PC-9 (cell line): ENCODE results near the gene HABP4. TPM values are rescaled to one million over a fixed set of nuclear protein-coding genes. Genes with fewer than 3 reads are reported as not detected.

Source experiments
- BruUV-seq: library from RNA; stranded (reverse); fragments of 400-500 nt; replicated peaks from 2 replicates; lab custom pipeline; 2021; lab: Mats Ljungman, UMichigan
- CTCF ChIA-PET: fragments of 300-600 bp; sonication (Branson Sonifier 250); formaldehyde crosslinking; loops from one replicate; lab custom pipeline; 2022; ENCODE audit warnings: antibody characterized with exemption; lab: Charles Lee
- POLR2A ChIA-PET: fragments of 300-600 bp; sonication (Branson Sonifier 250); formaldehyde crosslinking; loops from one replicate; lab custom pipeline; 2022; ENCODE audit warnings: antibody characterized with exemption; ENCODE audit not compliant: unreplicated experiment; lab: Charles Lee
- DNase-seq, 2 experiments: peaks; one replicate each; pipeline versions ENCODE4 v3.0.0 to v3.0.0-alpha.2; 2015 to 2022; ENCODE audit warnings: mixed read lengths in 1 of 2
- H2AFZ ChIP-seq: fragments of 200-600 bp; sonication (generic); 2 replicates; pipeline ENCODE4 v1.8.1; 2017; ENCODE audit warnings: antibody characterized with exemption
- H3F3A ChIP-seq: fragments of 200-600 bp; sonication (generic); 2 replicates; pipeline ENCODE4 v1.8.1; 2017; ENCODE audit warnings: antibody characterized with exemption, mild to moderate bottlenecking, low read depth; ENCODE audit not compliant: insufficient read depth
- H3K27ac ChIP-seq: fragments of 200-600 bp; sonication (generic); 2 replicates; pipeline ENCODE4 v1.6.1; 2016; ENCODE audit warnings: mixed run types
- H3K27me3 ChIP-seq: fragments of 200-600 bp; sonication (generic); 2 replicates; pipeline ENCODE4 v1.6.1; 2016; ENCODE audit warnings: low read depth, mixed run types; ENCODE audit not compliant: insufficient read depth
- H3K36me3 ChIP-seq: fragments of 200-600 bp; sonication (generic); 2 replicates; pipeline ENCODE4 v1.6.1; 2016; ENCODE audit warnings: low read depth, mixed run types
- H3K4me1 ChIP-seq: fragments of 200-600 bp; sonication (generic); replicated peaks from 2 replicates; pipeline ENCODE4 v1.6.1; 2016; ENCODE audit warnings: mixed run types; ENCODE audit not compliant: insufficient read depth
- H3K4me2 ChIP-seq: fragments of 200-600 bp; sonication (generic); 2 replicates; pipeline ENCODE4 v1.6.1; 2017; ENCODE audit warnings: mixed run types
- H3K4me3 ChIP-seq: fragments of 200-600 bp; sonication (generic); 2 replicates; pipeline ENCODE4 v1.6.1; 2016; ENCODE audit warnings: mixed run types
- H3K79me2 ChIP-seq: fragments of 200-600 bp; sonication (generic); 2 replicates; pipeline ENCODE4 v1.6.1; 2017; ENCODE audit warnings: low read depth, mixed run types
- H3K9me2 ChIP-seq: fragments of 200-600 bp; sonication (generic); 2 replicates; pipeline ENCODE4 v1.8.1; 2017; ENCODE audit warnings: mild to moderate bottlenecking; ENCODE audit not compliant: insufficient read depth
- H3K9me3 ChIP-seq: fragments of 200-600 bp; sonication (generic); 2 replicates; pipeline ENCODE4 v1.8.1; 2016; ENCODE audit warnings: low read depth; ENCODE audit not compliant: insufficient read depth
- H4K20me1 ChIP-seq: fragments of 200-600 bp; sonication (generic); 2 replicates; pipeline ENCODE4 v1.8.1; 2017; ENCODE audit not compliant: insufficient read depth
- CTCF ChIP-seq: fragments of 200-600 bp; sonication (generic); conservative IDR thresholded peaks from 2 replicates; pipeline ENCODE4 v1.6.1; 2017; ENCODE audit warnings: mixed run types, antibody characterized with exemption, mild to moderate bottlenecking, moderate library complexity
- EZH2 ChIP-seq: fragments of 200-600 bp; sonication (generic); IDR thresholded peaks from 2 replicates; pipeline ENCODE4 v1.8.0; 2017; ENCODE audit warnings: antibody characterized with exemption, low read depth
- intact Hi-C: fragments of 100-400 bp; cut with micrococcal nuclease; formaldehyde crosslinking; loops from one replicate; pipeline ENCODE4 v1.10.0; 2022; ENCODE audit not compliant: unreplicated experiment
- total RNA-seq: library from RNA; stranded (reverse); gene quantifications from 2 replicates; pipeline ENCODE4 v1.2.3, GENCODE V29; 2021

Gene HABP4
- total RNA-seq, 1 experiment from 2014 or later = 8.1 TPM

DNA sequence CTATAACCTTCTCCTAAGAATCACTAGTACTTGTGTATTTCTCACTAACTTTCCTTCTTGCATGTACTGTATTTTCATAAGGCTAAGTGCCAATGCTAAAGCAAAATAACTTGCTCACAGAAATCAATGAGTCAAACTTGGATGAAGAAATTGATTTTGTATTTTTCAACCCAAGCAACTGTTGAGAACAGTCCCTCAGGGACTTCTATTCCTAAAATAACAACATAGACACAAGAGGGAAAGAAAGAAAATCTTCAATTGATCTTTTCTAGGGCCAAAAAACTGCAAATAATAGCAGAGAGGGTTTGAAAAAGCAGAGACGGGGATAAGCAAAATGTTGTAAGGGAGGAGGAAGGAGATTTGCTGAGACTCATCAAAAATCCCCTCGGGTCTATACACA, 69.8 kb downstream of the HABP4 start:
- BruUV-seq = no TSS peak
- no peak for DNase-seq
- Histone ChIP-seq H4K20me1 (no peaks in the 10 kb centered on the region), H2AFZ (no peak overlapping the region), H3K4me1 (no peaks in the 10 kb centered on the region), H3K4me3 (no peak overlapping the region), H3K9me2 (no peaks in the 10 kb centered on the region), H3K36me3 (no peaks in the 10 kb centered on the region; the same call in 1 of the 2 replicates), H3K79me2 (no peaks in the 10 kb centered on the region), H3K4me2 (no peak overlapping the region), H3K27me3 (no peaks in the 10 kb centered on the region), H3K27ac (no peak overlapping the region), H3F3A (no peaks in the 10 kb centered on the region), H3K9me3 (no peaks in the 10 kb centered on the region)
- TF ChIP-seq EZH2 (no peak), CTCF (no peak)
- CTCF ChIA-PET = no interaction called here
- POLR2A ChIA-PET = interaction anchor here (0.5 to 0.7 kb wide), 2 partner anchors 106 to 110 kb away, joined by 5 to 13 read pairs; no protein-coding TSS in a partner anchor
- intact Hi-C loops = no loop called here

GRCh38 chr9:96522366-96522765, 72.4 kb downstream of the HABP4 start:
- intact Hi-C loops = no loop called here
- TF ChIP-seq CTCF (no peak), EZH2 (no peak)
- H3K27ac ChIP-seq = no peak overlapping the region
- no peaks in the 10 kb centered on the region for H3F3A ChIP-seq
- no peaks in the 10 kb centered on the region for H3K9me2 ChIP-seq
- H2AFZ ChIP-seq = no peak overlapping the region
- BruUV-seq = no TSS peak
- no peaks in the 10 kb centered on the region for H4K20me1 ChIP-seq
- DNase-seq = no peak
- no peaks in the 10 kb centered on the region for H3K27me3 ChIP-seq
- H3K4me1 ChIP-seq = no peaks in the 10 kb centered on the region
- H3K79me2 ChIP-seq = no peaks in the 10 kb centered on the region
- CTCF ChIA-PET = no interaction called here
- H3K4me2 ChIP-seq = no peak overlapping the region
- no peak overlapping the region for H3K4me3 ChIP-seq
- no peaks in the 10 kb centered on the region for H3K9me3 ChIP-seq
- POLR2A ChIA-PET = no interaction called here
- no peaks in the 10 kb centered on the region; the same call in 1 of the 2 replicates for H3K36me3 ChIP-seq

DNA sequence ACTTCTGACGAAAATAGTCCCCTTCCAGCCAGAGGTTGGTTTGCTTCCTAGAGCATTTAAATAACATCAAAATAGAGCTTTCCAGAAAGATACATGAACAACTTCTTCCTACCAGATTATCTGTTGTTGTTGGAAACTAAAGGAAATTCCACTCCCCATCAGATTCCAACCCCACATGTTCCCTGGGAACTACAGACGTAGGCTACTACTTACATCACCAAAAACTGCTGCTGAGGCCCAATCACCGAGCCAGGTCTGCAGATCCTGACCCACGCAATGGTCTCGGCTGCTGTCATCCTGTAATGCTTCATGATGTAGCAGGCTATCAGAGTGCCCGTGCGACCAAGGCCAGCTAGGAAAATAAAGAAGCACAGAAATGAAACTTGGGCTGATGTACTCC, 73.4 kb downstream of the HABP4 start:
- ChIA-PET POLR2A (interaction anchor here (0.6 kb wide), 1 partner anchor 321 kb away, joined by 3 read pairs; no protein-coding TSS in a partner anchor), CTCF (no interaction called here)
- Histone ChIP-seq H4K20me1 (no peaks in the 10 kb centered on the region), H3K79me2 (no peaks in the 10 kb centered on the region), H2AFZ (no peak overlapping the region), H3K9me3 (no peaks in the 10 kb centered on the region), H3K9me2 (no peaks in the 10 kb centered on the region), H3K36me3 (no peaks in the 10 kb centered on the region; the same call in 1 of the 2 replicates), H3K4me2 (no peak overlapping the region), H3K4me3 (no peak overlapping the region), H3K27me3 (no peaks in the 10 kb centered on the region), H3K4me1 (no peaks in the 10 kb centered on the region), H3F3A (no peaks in the 10 kb centered on the region), H3K27ac (no peak overlapping the region)
- DNase-seq = no peak
- BruUV-seq = no TSS peak
- intact Hi-C loops = no loop called here
- TF ChIP-seq CTCF (no peak), EZH2 (no peak)
